ENCODE measurements around the gene MED20.

The MED20 gene

GRCh38 chr6:41885930-41886329 lies 35.0 kb downstream of the MED20 start:
- no peak overlapping the region for H3K4me3 ChIP-seq (ENCODE audit: low read depth, low read length)
- H3K27me3 ChIP-seq (ENCODE audit: insufficient read depth, low read depth, severe bottlenecking), result no peaks in the 10 kb centered on the region
- peaks cover 64% of the 10 kb centered on the region for H3K36me3 ChIP-seq
- TF ChIP-seq CTCF (IDR thresholded peaks at IDR 0.05; ENCODE audit: low read depth, low read length), result no peak
- DNase-seq, result no peak
- no peak overlapping the region for H3K27ac ChIP-seq
- H3K9me3 ChIP-seq (ENCODE audit: severe bottlenecking), result no peaks in the 10 kb centered on the region

DNA sequence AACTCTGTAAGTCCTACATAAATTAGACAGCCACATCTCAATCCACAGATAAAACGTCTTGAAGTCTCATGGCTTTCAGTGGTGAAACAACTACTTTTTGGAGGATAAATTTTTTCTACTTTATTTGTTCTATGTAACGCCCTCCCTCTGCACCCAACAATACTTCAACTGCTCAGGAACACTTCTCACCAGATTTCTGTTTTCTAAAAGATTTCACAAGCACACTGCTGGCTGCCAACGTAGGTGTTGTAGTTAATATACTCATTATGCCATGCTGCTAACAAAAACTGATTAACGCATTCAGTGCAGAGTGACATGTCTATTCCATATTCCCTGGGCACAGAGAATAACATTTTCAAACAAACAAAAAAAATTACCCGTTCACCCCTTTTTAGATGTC lies 36.0 kb downstream of the MED20 start:
- H3K36me3 ChIP-seq, result peaks cover 54% of the 10 kb centered on the region
- no peak for TF ChIP-seq CTCF (IDR thresholded peaks at IDR 0.05; ENCODE audit: low read depth, low read length)

DNA sequence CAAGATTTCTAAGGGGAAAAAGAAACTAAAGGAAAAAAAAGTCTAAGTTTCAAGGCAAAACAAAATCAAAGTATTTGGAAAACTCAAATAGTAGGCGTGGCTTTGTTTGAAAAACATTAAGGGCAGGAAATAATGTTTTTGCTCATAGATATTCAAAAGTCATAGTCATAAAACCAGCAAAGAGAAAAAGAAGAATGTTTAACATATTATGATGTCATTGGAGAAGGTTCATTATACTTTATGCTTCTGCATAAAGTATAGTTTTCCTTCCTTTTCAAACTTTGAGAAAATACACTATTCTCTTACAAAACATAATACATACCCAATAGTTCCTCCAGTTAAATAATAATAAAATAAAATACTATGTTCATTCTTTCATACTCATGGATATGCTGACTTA lies 39.4 kb downstream of the MED20 start:
- Histone ChIP-seq H3K9me3 (ENCODE audit: severe bottlenecking) (no peaks in the 10 kb centered on the region), H3K36me3 (peaks cover 58% of the 10 kb centered on the region), H3K27ac (no peak overlapping the region), H3K27me3 (ENCODE audit: insufficient read depth, low read depth, severe bottlenecking) (no peaks in the 10 kb centered on the region), H3K4me3 (ENCODE audit: low read depth, low read length) (no peak overlapping the region)
- TF ChIP-seq CTCF (IDR thresholded peaks at IDR 0.05; ENCODE audit: low read depth, low read length), result no peak
- no peak for DNase-seq

More for the DNA sequence above, 36.0 kb downstream of the MED20 start:
- Histone ChIP-seq H3K9me3 (ENCODE audit: severe bottlenecking) (no peaks in the 10 kb centered on the region), H3K27ac (no peak overlapping the region), H3K4me3 (ENCODE audit: low read depth, low read length) (no peak overlapping the region), H3K27me3 (ENCODE audit: insufficient read depth, low read depth, severe bottlenecking) (no peaks in the 10 kb centered on the region)
- no peak for DNase-seq

DNA sequence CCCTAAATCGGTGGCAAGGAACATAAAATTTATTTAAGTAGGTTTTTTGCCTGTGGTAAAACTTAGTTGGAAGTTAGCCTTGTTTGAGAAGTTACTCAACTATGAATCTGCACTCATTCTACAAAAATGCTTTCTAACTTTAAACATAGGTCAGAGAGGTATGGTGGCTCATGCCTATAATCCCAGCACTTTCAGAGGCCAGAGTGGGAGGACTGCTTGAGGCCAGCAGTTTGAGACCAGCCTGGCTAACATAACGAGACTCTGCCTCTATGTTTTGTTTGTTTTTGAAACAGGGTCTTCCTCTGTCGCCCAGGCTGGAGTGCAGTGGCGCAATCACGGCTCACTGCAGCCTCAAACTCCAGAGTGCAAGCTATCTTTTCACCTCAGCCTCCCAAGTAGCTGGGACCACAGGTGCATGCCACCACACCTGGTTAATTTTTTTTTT lies 42.0 kb downstream of the MED20 start:
- no peaks in the 10 kb centered on the region for H3K27me3 ChIP-seq (ENCODE audit: insufficient read depth, low read depth, severe bottlenecking)
- no peak overlapping the region for H3K27ac ChIP-seq
- H3K4me3 ChIP-seq (ENCODE audit: low read depth, low read length), result no peak overlapping the region
- TF ChIP-seq CTCF (IDR thresholded peaks at IDR 0.05; ENCODE audit: low read depth, low read length), result no peak
- DNase-seq, result no peak
- no peaks in the 10 kb centered on the region for H3K9me3 ChIP-seq (ENCODE audit: severe bottlenecking)
- H3K36me3 ChIP-seq, result peaks cover 57% of the 10 kb centered on the region

DNA sequence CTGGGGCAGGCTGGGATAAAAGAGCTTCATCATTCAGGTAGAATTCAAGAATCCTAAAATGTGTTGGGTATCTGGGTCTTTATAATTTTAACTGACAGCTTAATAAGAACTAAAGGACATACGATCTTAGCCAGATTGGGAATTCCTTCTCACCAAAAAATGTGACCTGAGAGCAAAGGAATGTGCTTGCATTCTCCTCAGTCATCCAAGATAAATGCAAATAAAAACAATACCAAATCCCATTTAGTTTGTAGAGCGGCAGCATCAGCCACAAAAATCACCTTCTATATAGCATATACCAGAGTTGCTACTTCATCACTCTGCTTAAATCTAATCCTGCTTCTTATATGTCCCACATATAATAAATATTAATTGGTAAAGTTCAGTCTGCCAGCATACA lies 42.7 kb downstream of the MED20 start:
- Histone ChIP-seq H3K4me3 (ENCODE audit: low read depth, low read length) (no peak overlapping the region), H3K27me3 (ENCODE audit: insufficient read depth, low read depth, severe bottlenecking) (no peaks in the 10 kb centered on the region), H3K9me3 (ENCODE audit: severe bottlenecking) (no peaks in the 10 kb centered on the region), H3K27ac (no peak overlapping the region), H3K36me3 (peaks cover 55% of the 10 kb centered on the region)
- DNase-seq, result no peak
- no peak for TF ChIP-seq CTCF (IDR thresholded peaks at IDR 0.05; ENCODE audit: low read depth, low read length)

DNA sequence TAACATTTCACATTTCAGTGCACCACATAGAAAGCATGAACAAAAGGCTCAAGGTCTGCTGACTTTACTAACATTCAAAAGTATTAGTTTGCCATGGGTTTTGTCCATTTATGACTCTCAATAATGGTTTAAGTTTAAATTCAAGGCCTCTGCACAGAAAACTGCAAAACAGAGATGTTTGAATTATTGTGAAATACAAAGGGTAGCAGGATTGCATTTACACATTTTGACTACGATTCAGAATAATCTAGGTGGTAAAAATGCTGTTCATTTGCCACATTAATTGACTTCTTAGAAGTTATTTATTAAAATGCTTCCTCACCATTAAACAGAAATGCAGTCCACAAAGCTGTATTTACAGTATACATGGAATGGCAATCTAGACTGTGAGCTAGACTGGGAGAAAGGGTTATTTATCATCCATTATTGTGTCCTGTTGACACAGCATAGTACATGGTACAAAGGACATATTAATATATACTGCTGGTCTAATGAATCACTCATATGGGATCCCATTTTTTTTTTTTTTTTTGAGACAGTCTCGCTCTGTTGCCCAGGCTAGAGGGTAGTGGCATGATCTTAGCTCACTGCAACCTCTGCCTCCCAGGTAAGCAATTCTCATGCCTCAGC lies 43.8 kb downstream of the MED20 start:
- DNase-seq, result no peak
- H3K27ac ChIP-seq, result no peak overlapping the region
- no peak for TF ChIP-seq CTCF (IDR thresholded peaks at IDR 0.05; ENCODE audit: low read depth, low read length)
- H3K36me3 ChIP-seq, result peaks cover 62% of the 10 kb centered on the region
- H3K9me3 ChIP-seq (ENCODE audit: severe bottlenecking), result no peaks in the 10 kb centered on the region
- H3K27me3 ChIP-seq (ENCODE audit: insufficient read depth, low read depth, severe bottlenecking), result no peaks in the 10 kb centered on the region
- no peak overlapping the region for H3K4me3 ChIP-seq (ENCODE audit: low read depth, low read length)

All from WERI-Rb-1 (cell line).